ENCODE data around the gene APOA5.
A peak's percentile ranks its signal among the peaks of the same experiment; 100 is the strongest.
"Not testable (repeated sequence)": the region's sequence is repeated elsewhere in the genome, so short reads cannot be mapped to it uniquely, and the experiment has no call there.

APOA5 gene

GRCh38 chr11:116773203-116774097, 18.2 kb downstream of the APOA5 start:
- DNase-seq (ENCODE audit: low read depth in 2 of 2), result no peak

GRCh38 chr11:116772443-116773202, 19.1 kb downstream of the APOA5 start, which contains the start of gene BUD13:
Gene BUD13, minus strand, starts transcription at chr11:116772987. Its CDS starts 23 bp downstream, at chr11:116772964.
- peak; percentile 94 for DNase-seq (ENCODE audit: low read depth in 2 of 2)

- no peak for DNase-seq (ENCODE audit: low read depth in 2 of 2)
Observed at GRCh38 chr11:116771935-116772334, 19.7 kb downstream of the APOA5 start.

- DNase-seq (ENCODE audit: low read depth in 2 of 2), result no peak
Observed at GRCh38 chr11:116762132-116762531, 29.5 kb downstream of the APOA5 start.

GRCh38 chr11:116756044-116756443, 35.6 kb downstream of the APOA5 start:
- not testable (repeated sequence) for DNase-seq (ENCODE audit: low read depth in 2 of 2)

- no peak for DNase-seq (ENCODE audit: low read depth in 2 of 2)
Observed at GRCh38 chr11:116750070-116750718, 41.5 kb downstream of the APOA5 start.

- DNase-seq (ENCODE audit: low read depth in 2 of 2), result no peak
Observed at GRCh38 chr11:116742104-116742503, 49.6 kb downstream of the APOA5 start.

- DNase-seq (ENCODE audit: low read depth in 2 of 2), result no peak
Observed at GRCh38 chr11:116740741-116741140, 50.9 kb downstream of the APOA5 start.
